Activated CD4-positive, alpha-beta T cell treated with anti-CD3 and anti-CD28 coated beads, Interleukin-10, Interleukin-2, amounts not matched to agents 100 ng/mL and 50 ng/mL, durations not matched to agents 16 hours and 8 hours (primary cell): ENCODE results near the gene DMP1.
A peak's percentile ranks its signal among the peaks of the same experiment; 100 is the strongest.

Experiments used
- DNase-seq: peaks from one replicate; pipeline ENCODE4 v3.0.0-alpha.2; 2020

The DMP1 gene

GRCh38 chr4:87649980-87650379 is at the start of gene DMP1:
TSS of gene DMP1 (plus strand) at chr4:87650280. CDS start at chr4:87656493, 6,213 bp downstream.
- DNase-seq: no peak

GRCh38 chr4:87601361-87601760 is 48.7 kb upstream of the DMP1 start:
- no peak for DNase-seq

GRCh38 chr4:87608229-87608628 is 41.9 kb upstream of the DMP1 start, which contains the start of gene DSPP:
TSS of gene DSPP (plus strand) at chr4:87608529. CDS start at chr4:87610909, 2,380 bp downstream.
- no peak for DNase-seq

- DNase-seq: no peak
Measured at GRCh38 chr4:87614292-87614890, 35.7 kb upstream of the DMP1 start.

- no peak for DNase-seq
Measured at GRCh38 chr4:87616268-87616667, 33.8 kb upstream of the DMP1 start.

GRCh38 chr4:87620086-87620485 is 30.0 kb upstream of the DMP1 start:
- no peak for DNase-seq

GRCh38 chr4:87620491-87620890 is 29.6 kb upstream of the DMP1 start:
- DNase-seq: no peak

GRCh38 chr4:87622303-87622702 is 27.8 kb upstream of the DMP1 start:
- no peak for DNase-seq

GRCh38 chr4:87624698-87625097 is 25.4 kb upstream of the DMP1 start:
- no peak for DNase-seq

- DNase-seq: no peak
Measured at GRCh38 chr4:87631668-87632067, 18.4 kb upstream of the DMP1 start.

GRCh38 chr4:87632469-87632868 is 17.6 kb upstream of the DMP1 start:
- DNase-seq: no peak

- DNase-seq: no peak
Measured at GRCh38 chr4:87633243-87633642, 16.8 kb upstream of the DMP1 start.

GRCh38 chr4:87644286-87644685 is 5.8 kb upstream of the DMP1 start:
- no peak for DNase-seq

- no peak for DNase-seq
Measured at GRCh38 chr4:87650938-87651337, 858 bp downstream of the DMP1 start.

- DNase-seq: no peak
Measured at GRCh38 chr4:87651941-87652340, 1.9 kb downstream of the DMP1 start.

GRCh38 chr4:87654487-87655044 is 4.5 kb downstream of the DMP1 start:
- DNase-seq: no peak

GRCh38 chr4:87657525-87657924 is 7.4 kb downstream of the DMP1 start:
- DNase-seq: no peak

- no peak for DNase-seq
Measured at GRCh38 chr4:87659247-87659931, 9.3 kb downstream of the DMP1 start.

- DNase-seq: no peak
Measured at GRCh38 chr4:87662871-87663270, 12.8 kb downstream of the DMP1 start.

- DNase-seq: no peak
Measured at GRCh38 chr4:87669373-87669772, 19.3 kb downstream of the DMP1 start.

GRCh38 chr4:87677731-87678130 is 27.7 kb downstream of the DMP1 start:
- no peak for DNase-seq

GRCh38 chr4:87679449-87680169 is 29.5 kb downstream of the DMP1 start:
- peak; percentile 34 for DNase-seq

GRCh38 chr4:87680271-87680670 is 30.2 kb downstream of the DMP1 start:
- no peak for DNase-seq

GRCh38 chr4:87688316-87688715 is 38.2 kb downstream of the DMP1 start:
- no peak for DNase-seq
